ENCODE measurements around the gene MCC. TPM values are rescaled to one million over a fixed set of nuclear protein-coding genes. Genes with fewer than 3 reads are reported as not detected.

Gene MCC
- total RNA-seq, 4 donors from 2014 or later, result 1.2 to 133 (median 8.5) TPM

- Histone ChIP-seq H3K36me3 (no peaks in the 10 kb centered on the region), H3K27ac (no peak overlapping the region), H3K4me3 (no peak overlapping the region), H3K27me3 (no peaks in the 10 kb centered on the region), H3K9me3 (no peaks in the 10 kb centered on the region), H3K4me1 (no peaks in the 10 kb centered on the region)
- TF ChIP-seq CTCF (IDR thresholded peaks at IDR 0.05) (no peak), POLR2A (IDR thresholded peaks at IDR 0.05) (no peak)
- no peak for DNase-seq
Measured at GRCh38 chr5:113215401-113216060, 272.7 kb downstream of the MCC start.

GRCh38 chr5:113214606-113215323 is 273.5 kb downstream of the MCC start:
- TF ChIP-seq POLR2A (IDR thresholded peaks at IDR 0.05), result no peak
- no peak for TF ChIP-seq CTCF (IDR thresholded peaks at IDR 0.05)
- H3K36me3 ChIP-seq, result no peaks in the 10 kb centered on the region
- H3K9me3 ChIP-seq, result no peaks in the 10 kb centered on the region
- H3K27me3 ChIP-seq, result no peaks in the 10 kb centered on the region
- no peak for DNase-seq
- no peaks in the 10 kb centered on the region for H3K4me1 ChIP-seq
- no peak overlapping the region for H3K4me3 ChIP-seq
- no peak overlapping the region for H3K27ac ChIP-seq

GRCh38 chr5:113213551-113214425 is 274.5 kb downstream of the MCC start:
- H3K4me1 ChIP-seq, result no peaks in the 10 kb centered on the region
- TF ChIP-seq POLR2A (IDR thresholded peaks at IDR 0.05), result no peak
- TF ChIP-seq CTCF (IDR thresholded peaks at IDR 0.05), result no peak
- no peaks in the 10 kb centered on the region for H3K36me3 ChIP-seq
- no peak overlapping the region for H3K4me3 ChIP-seq
- no peaks in the 10 kb centered on the region for H3K9me3 ChIP-seq
- DNase-seq, result no peak
- no peaks in the 10 kb centered on the region for H3K27me3 ChIP-seq
- H3K27ac ChIP-seq, result no peak overlapping the region

GRCh38 chr5:113212244-113212920 is 275.9 kb downstream of the MCC start:
- H3K4me1 ChIP-seq, result no peaks in the 10 kb centered on the region
- DNase-seq, result no peak
- H3K27me3 ChIP-seq, result no peaks in the 10 kb centered on the region
- H3K36me3 ChIP-seq, result no peaks in the 10 kb centered on the region
- no peaks in the 10 kb centered on the region for H3K9me3 ChIP-seq
- no peak overlapping the region for H3K4me3 ChIP-seq
- TF ChIP-seq CTCF (IDR thresholded peaks at IDR 0.05) (no peak), POLR2A (IDR thresholded peaks at IDR 0.05) (no peak)
- H3K27ac ChIP-seq, result no peak overlapping the region

- H3K36me3 ChIP-seq, result no peaks in the 10 kb centered on the region
- no peak for TF ChIP-seq POLR2A (IDR thresholded peaks at IDR 0.05)
- no peak for TF ChIP-seq CTCF (IDR thresholded peaks at IDR 0.05)
- H3K27ac ChIP-seq, result no peak overlapping the region
- H3K27me3 ChIP-seq, result no peaks in the 10 kb centered on the region
- no peaks in the 10 kb centered on the region for H3K4me1 ChIP-seq
- no peak overlapping the region for H3K4me3 ChIP-seq
- no peak for DNase-seq
- no peaks in the 10 kb centered on the region for H3K9me3 ChIP-seq
Measured at GRCh38 chr5:113209498-113209897, 278.8 kb downstream of the MCC start.
